ENCODE measurements around the gene FGR. TPM values are rescaled to one million over a fixed set of nuclear protein-coding genes. Genes with fewer than 3 reads are reported as not detected.

FGR gene
- total and polyA plus RNA-seq, 2 of the 13 experiments (the other 11 are each of a cell fraction or from before 2014, with no cell fraction given), result not detected

DNA sequence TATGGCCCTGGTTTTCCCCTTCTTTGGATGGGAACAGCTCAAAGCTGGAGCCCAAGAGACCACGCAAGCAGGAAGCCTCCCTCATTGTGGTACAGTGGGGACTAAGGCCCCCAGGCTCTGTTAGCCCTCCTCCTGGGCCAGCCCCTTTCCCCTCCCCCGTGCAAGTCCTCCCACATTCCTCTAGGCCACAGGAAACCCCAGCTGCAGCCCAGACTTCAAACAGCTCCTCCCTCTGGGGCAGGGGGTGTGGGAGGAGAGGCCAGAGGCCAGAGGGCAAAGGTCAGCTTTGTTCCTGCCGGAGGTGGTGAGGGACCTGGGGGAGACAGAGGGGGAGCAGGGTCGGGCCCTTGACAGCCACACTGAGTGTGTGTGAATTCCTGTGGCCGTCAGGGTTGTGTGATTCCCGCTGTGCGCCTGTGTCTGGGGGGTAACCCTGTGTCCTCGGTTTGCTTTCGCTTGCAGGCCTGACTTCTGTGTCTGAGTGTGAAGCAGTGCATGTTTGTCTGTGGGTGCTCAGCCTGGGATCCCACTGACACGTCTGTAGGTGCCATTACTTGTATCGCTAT is 27.7 kb downstream of the FGR start (continued):
- TF ChIP-seq THAP9 (CRISPR knock-in tag; IDR thresholded peaks at IDR 0.05; ENCODE audit: borderline replicate concordance) (peak; percentile 78; the same call in 1 of the 2 replicates), ZNF17 (CRISPR knock-in tag; IDR thresholded peaks at IDR 0.05) (no peak), ASH2L (IDR thresholded peaks at IDR 0.05; ENCODE audit: insufficient read length, low read depth, low read length) (peak; percentile 56), BORCS8-MEF2B (CRISPR knock-in tag; IDR thresholded peaks at IDR 0.05) (peak; percentile 71), PHB2 (IDR thresholded peaks at IDR 0.05; ENCODE audit: partially characterized antibody) (no peak), ZNF747 (CRISPR knock-in tag; IDR thresholded peaks at IDR 0.05; ENCODE audit: borderline replicate concordance) (peak; percentile 91; the same call in 1 of the 2 replicates), NFATC3 (CRISPR knock-in tag; IDR thresholded peaks at IDR 0.05) (peak; percentile 41; the same call in 1 of the 2 replicates), KDM4B (CRISPR knock-in tag; IDR thresholded peaks at IDR 0.05) (0 out of 2 replicates have a peak, but pooled peaks have one; percentile 50), RARA (CRISPR knock-in tag; IDR thresholded peaks at IDR 0.05) (peak; percentile 95), HDAC6 (IDR thresholded peaks at IDR 0.05; ENCODE audit: low read depth, low read length) (no peak), HHEX (CRISPR knock-in tag; IDR thresholded peaks at IDR 0.05) (0 out of 2 replicates have a peak, but pooled peaks have one; percentile 16), GABPB1 (CRISPR knock-in tag; IDR thresholded peaks at IDR 0.05) (peak; percentile 76), CBFB (CRISPR knock-in tag; IDR thresholded peaks at IDR 0.05) (peak; percentile 98), HOXA5 (CRISPR knock-in tag; IDR thresholded peaks at IDR 0.05) (0 out of 2 replicates have a peak, but pooled peaks have one; percentile 31), ZIK1 (CRISPR knock-in tag; IDR thresholded peaks at IDR 0.05; ENCODE audit: borderline replicate concordance, low read depth) (no peak)
- TF ChIP-seq, protein P1, sequence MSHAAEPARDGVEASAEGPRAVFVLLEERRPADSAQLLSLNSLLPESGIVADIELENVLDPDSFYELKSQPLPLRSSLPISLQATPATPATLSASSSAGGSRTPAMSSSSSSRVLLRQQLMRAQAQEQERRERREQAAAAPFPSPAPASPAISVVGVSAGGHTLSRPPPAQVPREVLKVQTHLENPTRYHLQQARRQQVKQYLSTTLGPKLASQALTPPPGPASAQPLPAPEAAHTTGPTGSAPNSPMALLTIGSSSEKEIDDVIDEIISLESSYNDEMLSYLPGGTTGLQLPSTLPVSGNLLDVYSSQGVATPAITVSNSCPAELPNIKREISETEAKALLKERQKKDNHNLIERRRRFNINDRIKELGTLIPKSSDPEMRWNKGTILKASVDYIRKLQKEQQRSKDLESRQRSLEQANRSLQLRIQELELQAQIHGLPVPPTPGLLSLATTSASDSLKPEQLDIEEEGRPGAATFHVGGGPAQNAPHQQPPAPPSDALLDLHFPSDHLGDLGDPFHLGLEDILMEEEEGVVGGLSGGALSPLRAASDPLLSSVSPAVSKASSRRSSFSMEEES (CRISPR knock-in tag; IDR thresholded peaks at IDR 0.05), result peak; percentile 36; the same call in 1 of the 2 replicates
- TF ChIP-seq, protein P2, sequence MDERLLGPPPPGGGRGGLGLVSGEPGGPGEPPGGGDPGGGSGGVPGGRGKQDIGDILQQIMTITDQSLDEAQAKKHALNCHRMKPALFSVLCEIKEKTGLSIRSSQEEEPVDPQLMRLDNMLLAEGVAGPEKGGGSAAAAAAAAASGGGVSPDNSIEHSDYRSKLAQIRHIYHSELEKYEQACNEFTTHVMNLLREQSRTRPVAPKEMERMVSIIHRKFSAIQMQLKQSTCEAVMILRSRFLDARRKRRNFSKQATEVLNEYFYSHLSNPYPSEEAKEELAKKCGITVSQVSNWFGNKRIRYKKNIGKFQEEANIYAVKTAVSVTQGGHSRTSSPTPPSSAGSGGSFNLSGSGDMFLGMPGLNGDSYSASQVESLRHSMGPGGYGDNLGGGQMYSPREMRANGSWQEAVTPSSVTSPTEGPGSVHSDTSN (CRISPR knock-in tag; IDR thresholded peaks at IDR 0.05), result no peak
- TF ChIP-seq, protein P3, sequence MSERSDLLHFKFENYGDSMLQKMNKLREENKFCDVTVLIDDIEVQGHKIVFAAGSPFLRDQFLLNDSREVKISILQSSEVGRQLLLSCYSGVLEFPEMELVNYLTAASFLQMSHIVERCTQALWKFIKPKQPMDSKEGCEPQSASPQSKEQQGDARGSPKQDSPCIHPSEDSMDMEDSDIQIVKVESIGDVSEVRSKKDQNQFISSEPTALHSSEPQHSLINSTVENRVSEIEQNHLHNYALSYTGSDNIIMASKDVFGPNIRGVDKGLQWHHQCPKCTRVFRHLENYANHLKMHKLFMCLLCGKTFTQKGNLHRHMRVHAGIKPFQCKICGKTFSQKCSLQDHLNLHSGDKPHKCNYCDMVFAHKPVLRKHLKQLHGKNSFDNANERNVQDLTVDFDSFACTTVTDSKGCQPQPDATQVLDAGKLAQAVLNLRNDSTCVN (CRISPR knock-in tag; IDR thresholded peaks at IDR 0.05; ENCODE audit: borderline replicate concordance), result no peak
- TF ChIP-seq, protein P4, sequence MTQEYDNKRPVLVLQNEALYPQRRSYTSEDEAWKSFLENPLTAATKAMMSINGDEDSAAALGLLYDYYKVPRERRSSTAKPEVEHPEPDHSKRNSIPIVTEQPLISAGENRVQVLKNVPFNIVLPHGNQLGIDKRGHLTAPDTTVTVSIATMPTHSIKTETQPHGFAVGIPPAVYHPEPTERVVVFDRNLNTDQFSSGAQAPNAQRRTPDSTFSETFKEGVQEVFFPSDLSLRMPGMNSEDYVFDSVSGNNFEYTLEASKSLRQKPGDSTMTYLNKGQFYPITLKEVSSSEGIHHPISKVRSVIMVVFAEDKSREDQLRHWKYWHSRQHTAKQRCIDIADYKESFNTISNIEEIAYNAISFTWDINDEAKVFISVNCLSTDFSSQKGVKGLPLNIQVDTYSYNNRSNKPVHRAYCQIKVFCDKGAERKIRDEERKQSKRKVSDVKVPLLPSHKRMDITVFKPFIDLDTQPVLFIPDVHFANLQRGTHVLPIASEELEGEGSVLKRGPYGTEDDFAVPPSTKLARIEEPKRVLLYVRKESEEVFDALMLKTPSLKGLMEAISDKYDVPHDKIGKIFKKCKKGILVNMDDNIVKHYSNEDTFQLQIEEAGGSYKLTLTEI (CRISPR knock-in tag; conservative IDR thresholded peaks at IDR 0.05), result no peak
